Measurements from ENCODE around the gene SOX12.

The SOX12 gene

DNA sequence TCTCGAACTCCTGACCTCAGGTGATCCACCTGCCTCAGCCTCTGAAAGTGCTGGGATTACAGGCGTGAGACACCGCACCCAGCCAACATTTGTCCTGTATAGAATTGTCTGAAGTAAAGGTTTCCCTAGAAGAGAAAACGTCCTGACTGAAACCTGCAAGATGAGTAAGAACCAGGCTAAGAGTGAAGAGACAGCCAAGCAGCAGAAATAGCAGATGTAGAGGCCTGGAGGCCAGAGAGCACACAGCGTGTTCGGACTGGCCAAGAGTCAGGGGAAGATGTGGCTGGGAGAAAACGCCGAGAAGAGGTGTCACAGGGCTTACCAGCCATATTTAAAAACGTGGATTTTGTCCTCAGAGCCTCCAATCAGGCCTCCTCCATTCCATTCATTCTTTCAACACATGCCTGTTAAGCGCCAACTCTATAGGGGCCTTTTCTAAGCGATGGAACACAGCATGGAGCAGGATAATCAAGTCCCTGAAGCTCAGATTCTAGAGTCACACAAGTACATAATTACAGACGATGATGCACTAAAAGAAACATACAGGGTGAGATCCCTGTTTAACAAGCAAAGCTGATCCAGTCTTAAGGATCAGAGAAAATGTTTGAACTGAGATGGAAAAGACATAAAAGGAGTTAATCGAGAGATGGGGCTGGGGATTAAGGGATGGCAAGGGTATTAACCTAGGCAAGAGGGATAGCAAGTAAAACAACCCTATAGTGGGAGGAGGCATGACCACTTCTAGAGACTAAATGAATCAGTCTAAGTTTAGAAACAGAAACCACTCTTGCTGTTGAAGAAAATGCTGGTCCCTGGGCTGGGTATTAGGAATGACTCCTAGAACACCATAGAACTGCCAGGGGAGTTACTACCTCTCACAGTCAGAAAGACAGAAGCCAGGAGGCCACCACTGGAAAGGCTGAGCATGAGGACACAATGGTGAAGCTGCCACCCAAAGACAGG lies 23.2 kb upstream of the SOX12 start:
- H3K9me3 ChIP-seq (ENCODE audit: control insufficient read depth, low read length): no peaks in the 10 kb centered on the region
- no peak overlapping the region for H3K4me3 ChIP-seq (ENCODE audit: insufficient read depth, low read depth, low read length, poor library complexity, severe bottlenecking)
- no peaks in the 10 kb centered on the region for H3K27me3 ChIP-seq (replicated peaks; ENCODE audit: control insufficient read depth, insufficient read depth, low read length, poor library complexity, severe bottlenecking)
- H3K4me1 ChIP-seq (ENCODE audit: control insufficient read depth, insufficient read depth, low read length, poor library complexity, severe bottlenecking): peaks cover 22% of the 10 kb centered on the region
- DNase-seq: no peak
- no peaks in the 10 kb centered on the region for H3K36me3 ChIP-seq (ENCODE audit: control insufficient read depth, insufficient read depth, low read length)
- H3K27ac ChIP-seq (ENCODE audit: insufficient read depth, low read length, poor library complexity, severe bottlenecking): no peak overlapping the region

DNA sequence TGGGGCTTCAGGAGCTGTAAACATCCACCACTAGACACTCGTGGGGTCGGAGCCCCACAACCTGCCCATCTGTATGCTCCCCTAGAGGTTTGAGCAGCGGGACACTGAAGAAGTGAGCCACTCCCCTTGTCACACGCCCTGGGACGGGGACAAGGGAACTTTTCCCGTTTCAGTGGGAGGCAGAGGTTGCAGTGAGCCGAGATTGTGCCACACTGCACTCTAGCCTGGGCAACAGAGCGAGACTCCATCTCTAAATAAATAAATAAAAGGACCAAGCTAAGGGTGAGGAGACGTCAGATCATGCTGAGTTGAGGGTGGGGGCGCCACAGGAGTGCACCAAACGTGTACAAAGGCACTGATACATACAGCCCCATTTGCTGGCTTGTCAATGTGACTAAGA lies 19.6 kb upstream of the SOX12 start:
- Histone ChIP-seq H3K36me3 (ENCODE audit: control insufficient read depth, insufficient read depth, low read length) (no peaks in the 10 kb centered on the region), H3K4me3 (ENCODE audit: insufficient read depth, low read depth, low read length, poor library complexity, severe bottlenecking) (no peak overlapping the region), H3K4me1 (ENCODE audit: control insufficient read depth, insufficient read depth, low read length, poor library complexity, severe bottlenecking) (peaks cover 3% of the 10 kb centered on the region), H3K27me3 (replicated peaks; ENCODE audit: control insufficient read depth, insufficient read depth, low read length, poor library complexity, severe bottlenecking) (no peaks in the 10 kb centered on the region), H3K27ac (ENCODE audit: insufficient read depth, low read length, poor library complexity, severe bottlenecking) (no peak overlapping the region), H3K9me3 (ENCODE audit: control insufficient read depth, low read length) (no peaks in the 10 kb centered on the region)
- no peak for DNase-seq

DNA sequence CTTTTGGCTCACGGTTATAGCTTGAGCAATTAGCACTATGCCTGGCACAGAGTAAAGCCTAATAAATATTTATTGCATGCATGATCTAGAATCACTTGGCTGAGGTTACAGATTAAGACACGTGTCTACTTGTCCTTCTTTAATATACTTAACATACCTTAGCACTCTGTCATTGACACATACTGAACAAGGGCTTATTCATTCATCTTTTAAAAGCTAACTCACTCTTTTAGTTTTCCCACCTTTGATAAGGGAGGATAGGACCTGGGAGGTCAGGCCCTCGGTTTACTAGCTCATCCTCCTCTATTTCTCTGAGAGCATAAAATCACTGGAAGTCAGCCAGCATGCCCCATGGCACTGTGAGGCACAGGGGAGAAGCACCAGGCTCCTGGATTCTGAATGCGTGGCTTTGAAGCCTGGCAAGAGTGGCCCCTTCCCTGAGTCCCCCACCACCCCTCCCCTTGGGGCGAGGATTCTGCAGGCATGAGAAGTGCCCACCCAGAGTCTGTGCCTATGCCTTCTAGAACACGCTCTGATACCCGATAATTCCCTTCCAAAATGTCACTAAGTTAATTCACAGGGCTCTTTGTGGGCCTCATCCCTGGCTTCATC lies 16.8 kb upstream of the SOX12 start:
- DNase-seq: no peak
- Histone ChIP-seq H3K4me3 (ENCODE audit: insufficient read depth, low read depth, low read length, poor library complexity, severe bottlenecking) (no peak overlapping the region), H3K4me1 (ENCODE audit: control insufficient read depth, insufficient read depth, low read length, poor library complexity, severe bottlenecking) (peaks cover 3% of the 10 kb centered on the region), H3K36me3 (ENCODE audit: control insufficient read depth, insufficient read depth, low read length) (no peaks in the 10 kb centered on the region), H3K27ac (ENCODE audit: insufficient read depth, low read length, poor library complexity, severe bottlenecking) (no peak overlapping the region), H3K9me3 (ENCODE audit: control insufficient read depth, low read length) (no peaks in the 10 kb centered on the region), H3K27me3 (replicated peaks; ENCODE audit: control insufficient read depth, insufficient read depth, low read length, poor library complexity, severe bottlenecking) (no peaks in the 10 kb centered on the region)

DNA sequence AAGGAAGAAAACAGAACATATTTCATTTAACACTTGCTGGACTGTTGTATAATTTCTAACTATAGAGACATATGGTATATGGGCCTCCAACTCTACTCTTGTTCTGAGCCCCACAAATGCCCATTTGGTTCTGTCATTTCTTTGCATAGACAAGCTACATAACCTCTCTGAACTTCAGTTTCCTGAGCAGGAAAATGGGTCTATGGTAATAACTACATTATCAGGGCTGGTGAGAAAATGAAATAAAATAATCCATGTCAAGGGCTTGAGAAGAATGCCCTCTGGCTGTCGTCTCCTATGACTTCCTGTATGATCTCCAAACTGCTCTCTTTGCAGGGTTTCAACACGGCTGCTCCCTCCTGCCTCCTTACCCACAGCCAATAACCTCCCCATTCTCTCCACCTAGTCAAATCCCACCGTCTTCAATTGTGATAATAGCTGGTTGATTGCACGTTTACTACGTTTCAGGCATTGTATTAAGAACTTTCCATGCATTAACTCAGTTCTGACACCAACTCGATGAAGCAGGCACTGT lies 16.0 kb upstream of the SOX12 start:
- no peak for DNase-seq
- no peak overlapping the region for H3K27ac ChIP-seq (ENCODE audit: insufficient read depth, low read length, poor library complexity, severe bottlenecking)
- H3K36me3 ChIP-seq (ENCODE audit: control insufficient read depth, insufficient read depth, low read length): no peaks in the 10 kb centered on the region
- no peaks in the 10 kb centered on the region for H3K27me3 ChIP-seq (replicated peaks; ENCODE audit: control insufficient read depth, insufficient read depth, low read length, poor library complexity, severe bottlenecking)
- no peaks in the 10 kb centered on the region for H3K9me3 ChIP-seq (ENCODE audit: control insufficient read depth, low read length)
- peaks cover 3% of the 10 kb centered on the region for H3K4me1 ChIP-seq (ENCODE audit: control insufficient read depth, insufficient read depth, low read length, poor library complexity, severe bottlenecking)
- no peak overlapping the region for H3K4me3 ChIP-seq (ENCODE audit: insufficient read depth, low read depth, low read length, poor library complexity, severe bottlenecking)

DNA sequence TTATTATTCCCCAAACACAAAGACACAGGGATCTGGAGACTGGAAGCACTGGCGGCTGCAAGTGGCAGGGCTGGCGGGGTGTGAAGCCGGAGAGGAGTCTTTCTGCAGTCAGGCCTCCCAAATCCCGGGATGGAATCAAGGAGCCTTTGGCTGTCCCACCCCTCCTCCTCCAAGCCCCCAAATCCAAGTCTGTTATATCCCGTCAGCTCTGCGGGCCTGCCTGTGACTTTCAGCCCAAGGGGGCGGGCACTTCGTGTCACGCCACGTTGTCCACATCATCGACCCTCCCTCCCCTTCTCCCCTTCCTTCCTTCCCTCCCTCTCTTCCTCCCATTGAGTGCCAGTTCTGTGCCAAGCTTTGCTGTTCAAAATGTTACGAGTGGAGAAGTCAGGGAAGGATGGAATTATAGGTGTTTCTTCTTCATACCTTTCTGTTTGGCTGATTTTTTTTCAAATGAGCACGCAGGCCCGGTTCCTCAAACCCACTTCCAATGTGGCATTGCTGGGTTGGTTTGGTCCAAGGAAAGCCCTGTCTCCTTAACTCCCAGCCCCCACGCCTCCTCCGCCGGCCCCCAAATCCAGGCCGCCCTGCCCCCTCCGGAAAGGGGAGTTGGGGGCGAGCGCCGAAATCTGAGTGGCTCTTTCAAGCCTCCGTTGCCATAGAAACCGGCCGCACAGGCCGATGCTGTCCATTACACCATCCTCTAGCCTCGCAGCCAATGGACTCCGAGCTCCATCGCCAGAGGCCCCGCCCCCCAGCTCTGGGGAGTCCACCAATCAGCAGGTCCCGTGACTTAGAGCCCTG lies 15.3 kb upstream of the SOX12 start:
- H3K27me3 ChIP-seq (replicated peaks; ENCODE audit: control insufficient read depth, insufficient read depth, low read length, poor library complexity, severe bottlenecking): no peaks in the 10 kb centered on the region
- DNase-seq: peak; percentile 23 to 65 (median 35)
- no peaks in the 10 kb centered on the region for H3K36me3 ChIP-seq (ENCODE audit: control insufficient read depth, insufficient read depth, low read length)
- peak overlapping the region; percentile 23 for H3K4me3 ChIP-seq (ENCODE audit: insufficient read depth, low read depth, low read length, poor library complexity, severe bottlenecking)
- no peak overlapping the region for H3K27ac ChIP-seq (ENCODE audit: insufficient read depth, low read length, poor library complexity, severe bottlenecking)
- no peaks in the 10 kb centered on the region for H3K9me3 ChIP-seq (ENCODE audit: control insufficient read depth, low read length)
- H3K4me1 ChIP-seq (ENCODE audit: control insufficient read depth, insufficient read depth, low read length, poor library complexity, severe bottlenecking): peaks cover 3% of the 10 kb centered on the region

DNA sequence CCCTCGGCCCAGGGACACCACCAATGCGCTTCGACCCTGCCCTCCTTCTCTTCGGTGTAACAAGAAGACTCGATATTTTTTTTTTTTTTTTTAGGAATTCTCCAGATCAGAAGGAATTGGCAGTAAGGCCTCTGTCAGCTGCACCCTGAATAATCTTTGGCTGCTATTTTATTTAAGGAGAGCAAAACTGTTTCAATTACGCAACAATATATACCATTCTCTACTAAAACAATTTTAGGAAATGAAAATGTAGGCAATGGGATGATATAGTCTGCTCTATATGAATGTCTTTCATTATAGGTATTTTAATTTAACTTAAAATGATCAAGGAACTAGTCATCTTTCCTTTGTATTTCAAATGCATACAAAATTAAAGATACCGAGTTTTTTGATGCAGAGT lies 14.7 kb upstream of the SOX12 start:
- DNase-seq: no peak
- H3K36me3 ChIP-seq (ENCODE audit: control insufficient read depth, insufficient read depth, low read length): no peaks in the 10 kb centered on the region
- peak overlapping the region; percentile 23 for H3K4me3 ChIP-seq (ENCODE audit: insufficient read depth, low read depth, low read length, poor library complexity, severe bottlenecking)
- no peaks in the 10 kb centered on the region for H3K27me3 ChIP-seq (replicated peaks; ENCODE audit: control insufficient read depth, insufficient read depth, low read length, poor library complexity, severe bottlenecking)
- H3K27ac ChIP-seq (ENCODE audit: insufficient read depth, low read length, poor library complexity, severe bottlenecking): no peak overlapping the region
- H3K4me1 ChIP-seq (ENCODE audit: control insufficient read depth, insufficient read depth, low read length, poor library complexity, severe bottlenecking): peaks cover 3% of the 10 kb centered on the region
- no peaks in the 10 kb centered on the region for H3K9me3 ChIP-seq (ENCODE audit: control insufficient read depth, low read length)

DNA sequence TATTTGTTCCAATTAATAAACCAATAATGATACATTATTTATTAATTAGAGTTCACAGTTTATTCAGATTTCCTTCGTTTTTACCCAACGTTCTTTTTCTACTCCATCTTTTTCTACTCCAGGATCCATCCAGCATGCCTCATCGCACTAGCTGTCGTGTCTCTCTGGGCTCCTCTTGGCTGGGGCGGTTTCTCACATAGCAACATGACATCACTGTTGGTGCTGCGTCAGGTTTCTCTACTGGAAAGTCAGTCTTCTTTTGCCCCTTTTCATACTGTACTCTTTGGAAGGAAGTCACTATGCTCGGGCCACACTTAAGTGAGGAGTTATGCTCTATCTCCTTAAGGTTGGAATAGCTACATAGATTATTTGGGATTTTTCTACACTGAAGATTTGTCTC lies 13.7 kb upstream of the SOX12 start:
- H3K27ac ChIP-seq (ENCODE audit: insufficient read depth, low read length, poor library complexity, severe bottlenecking): no peak overlapping the region
- no peaks in the 10 kb centered on the region for H3K27me3 ChIP-seq (replicated peaks; ENCODE audit: control insufficient read depth, insufficient read depth, low read length, poor library complexity, severe bottlenecking)
- H3K9me3 ChIP-seq (ENCODE audit: control insufficient read depth, low read length): no peaks in the 10 kb centered on the region
- DNase-seq: no peak
- H3K4me1 ChIP-seq (ENCODE audit: control insufficient read depth, insufficient read depth, low read length, poor library complexity, severe bottlenecking): peaks cover 3% of the 10 kb centered on the region
- H3K4me3 ChIP-seq (ENCODE audit: insufficient read depth, low read depth, low read length, poor library complexity, severe bottlenecking): no peak overlapping the region
- no peaks in the 10 kb centered on the region for H3K36me3 ChIP-seq (ENCODE audit: control insufficient read depth, insufficient read depth, low read length)

DNA sequence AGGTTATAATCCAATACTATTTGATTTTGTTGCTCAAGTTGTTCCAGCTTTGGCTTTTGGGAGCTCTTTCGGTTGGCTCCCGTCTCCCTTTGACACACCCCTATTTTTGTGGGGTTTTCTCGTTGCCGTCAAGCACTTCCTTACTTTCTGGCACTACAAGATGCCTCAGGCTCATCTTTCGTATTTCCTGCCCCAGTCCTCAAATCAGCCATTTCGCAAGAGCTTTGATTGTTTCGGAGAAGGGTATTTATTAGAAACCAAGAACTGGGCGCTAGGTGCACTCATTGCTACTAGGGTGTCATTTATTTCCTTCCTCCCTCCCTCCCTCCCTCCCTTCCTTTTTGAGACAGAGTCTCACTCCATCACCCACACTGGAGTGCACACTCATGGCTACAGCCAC lies 13.3 kb upstream of the SOX12 start:
- H3K27me3 ChIP-seq (replicated peaks; ENCODE audit: control insufficient read depth, insufficient read depth, low read length, poor library complexity, severe bottlenecking): no peaks in the 10 kb centered on the region
- no peaks in the 10 kb centered on the region for H3K36me3 ChIP-seq (ENCODE audit: control insufficient read depth, insufficient read depth, low read length)
- no peak for DNase-seq
- H3K9me3 ChIP-seq (ENCODE audit: control insufficient read depth, low read length): no peaks in the 10 kb centered on the region
- no peak overlapping the region for H3K27ac ChIP-seq (ENCODE audit: insufficient read depth, low read length, poor library complexity, severe bottlenecking)
- H3K4me1 ChIP-seq (ENCODE audit: control insufficient read depth, insufficient read depth, low read length, poor library complexity, severe bottlenecking): peaks cover 3% of the 10 kb centered on the region
- no peak overlapping the region for H3K4me3 ChIP-seq (ENCODE audit: insufficient read depth, low read depth, low read length, poor library complexity, severe bottlenecking)

DNA sequence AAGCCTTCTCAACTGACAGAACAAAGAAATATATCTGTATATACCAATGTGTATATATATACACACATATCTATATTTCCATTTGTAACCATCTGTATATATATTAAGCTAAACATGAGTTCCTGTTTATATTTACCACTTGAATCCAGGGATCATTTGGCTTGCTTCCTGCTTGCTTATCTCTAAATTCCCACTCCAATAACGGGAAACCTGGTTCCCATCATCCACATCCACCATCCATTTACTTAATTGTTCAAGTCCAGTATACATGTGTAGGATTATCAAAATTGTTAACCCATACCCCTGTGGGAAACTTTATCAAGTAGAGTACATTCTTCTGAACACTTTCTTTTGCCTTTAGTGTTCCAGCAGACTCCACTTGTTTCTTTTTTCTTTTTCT lies 12.5 kb upstream of the SOX12 start:
- H3K9me3 ChIP-seq (ENCODE audit: control insufficient read depth, low read length): no peaks in the 10 kb centered on the region
- no peak overlapping the region for H3K27ac ChIP-seq (ENCODE audit: insufficient read depth, low read length, poor library complexity, severe bottlenecking)
- peaks cover 3% of the 10 kb centered on the region for H3K4me1 ChIP-seq (ENCODE audit: control insufficient read depth, insufficient read depth, low read length, poor library complexity, severe bottlenecking)
- no peaks in the 10 kb centered on the region for H3K36me3 ChIP-seq (ENCODE audit: control insufficient read depth, insufficient read depth, low read length)
- H3K27me3 ChIP-seq (replicated peaks; ENCODE audit: control insufficient read depth, insufficient read depth, low read length, poor library complexity, severe bottlenecking): no peaks in the 10 kb centered on the region
- DNase-seq: no peak
- H3K4me3 ChIP-seq (ENCODE audit: insufficient read depth, low read depth, low read length, poor library complexity, severe bottlenecking): no peak overlapping the region

Measured in effector memory CD4-positive, alpha-beta T cell (primary cell).